H9 (cell line): ENCODE data around the gene MB. TPM values are rescaled to one million over a fixed set of nuclear protein-coding genes. Genes with fewer than 3 reads are reported as not detected.

Source experiments
- DNase-seq: peaks from one replicate; pipeline ENCODE4 v3.0.0-alpha.2; 2017
- H2AFZ ChIP-seq: one replicate; pipeline ENCODE4 v1.6.1; 2013; ENCODE audit warnings: mild to moderate bottlenecking, low read length, control low read depth, moderate library complexity
- H2AK5ac ChIP-seq: 2 replicates; pipeline ENCODE4 v1.6.1; 2013; ENCODE audit warnings: low read length, control low read depth, mixed read lengths; ENCODE audit not compliant: insufficient read length
- H2BK120ac ChIP-seq: one replicate; pipeline ENCODE4 v1.6.1; 2013; ENCODE audit warnings: low read depth, mild to moderate bottlenecking, low read length, control low read depth, inconsistent platforms; ENCODE audit not compliant: poor library complexity, severe bottlenecking
- H2BK12ac ChIP-seq: 2 replicates; pipeline ENCODE4 v1.6.1; 2013; ENCODE audit warnings: low read length, control low read depth, mixed read lengths, low read depth; ENCODE audit not compliant: insufficient read length
- H2BK15ac ChIP-seq: 2 replicates; pipeline ENCODE4 v1.6.1; 2013; ENCODE audit warnings: low read depth, low read length, control low read depth
- H2BK20ac ChIP-seq: one replicate; pipeline ENCODE4 v1.6.1; 2013; ENCODE audit warnings: low read depth, mild to moderate bottlenecking, low read length, control low read depth, inconsistent platforms; ENCODE audit not compliant: poor library complexity, severe bottlenecking
- H2BK5ac ChIP-seq: 2 replicates; pipeline ENCODE4 v1.6.1; 2013; ENCODE audit warnings: low read length, control low read depth, mixed read lengths; ENCODE audit not compliant: insufficient read length
- H3K14ac ChIP-seq: 2 replicates; pipeline ENCODE4 v1.6.1; 2013; ENCODE audit warnings: low read length, control low read depth; ENCODE audit not compliant: insufficient read depth
- H3K18ac ChIP-seq: 2 replicates; pipeline ENCODE4 v1.6.1; 2013; ENCODE audit warnings: low read depth, mild to moderate bottlenecking, mixed read lengths, low read length, control low read depth; ENCODE audit not compliant: insufficient read length
- H3K23ac ChIP-seq: 2 replicates; pipeline ENCODE4 v1.6.1; 2013; ENCODE audit warnings: low read length, control low read depth, mixed read lengths, low read depth; ENCODE audit not compliant: insufficient read length
- H3K23me2 ChIP-seq: 2 replicates; pipeline ENCODE4 v1.6.1; 2013; ENCODE audit warnings: low read depth, mild to moderate bottlenecking, mixed read lengths, low read length, control low read depth; ENCODE audit not compliant: insufficient read length, poor library complexity, severe bottlenecking
- H3K27ac ChIP-seq: 2 replicates; pipeline ENCODE4 v1.5.1; 2013; ENCODE audit warnings: low read length, control low read depth, mixed read lengths, low read depth; ENCODE audit not compliant: insufficient read length
- H3K27me3 ChIP-seq: 2 replicates; pipeline ENCODE4 v1.6.1; 2013; ENCODE audit warnings: low read length, control low read depth, inconsistent platforms; ENCODE audit not compliant: insufficient read depth
- H3K4ac ChIP-seq: 2 replicates; pipeline ENCODE4 v1.6.1; 2013; ENCODE audit warnings: low read depth, mild to moderate bottlenecking, control low read depth, inconsistent platforms, low read length, moderate library complexity
- H3K4me1 ChIP-seq: 2 replicates; pipeline ENCODE4 v1.6.1; 2013; ENCODE audit warnings: low read length, control low read depth, inconsistent platforms; ENCODE audit not compliant: insufficient read depth
- H3K4me2 ChIP-seq: 2 replicates; pipeline ENCODE4 v1.6.1; 2013; ENCODE audit warnings: low read length, control low read depth, mixed read lengths; ENCODE audit not compliant: insufficient read length, insufficient read depth
- H3K56ac ChIP-seq: 2 replicates; pipeline ENCODE4 v1.6.1; 2013; ENCODE audit warnings: low read depth, mild to moderate bottlenecking, mixed read lengths, low read length, control low read depth; ENCODE audit not compliant: insufficient read length
- H3K79me1 ChIP-seq: 2 replicates; pipeline ENCODE4 v1.6.1; 2013; ENCODE audit warnings: low read depth, mild to moderate bottlenecking, moderate library complexity, low read length, control low read depth, inconsistent platforms; ENCODE audit not compliant: insufficient read depth, poor library complexity, severe bottlenecking
- H3K79me2 ChIP-seq: 2 replicates; pipeline ENCODE4 v1.6.1; 2013; ENCODE audit warnings: low read length, control low read depth, inconsistent platforms; ENCODE audit not compliant: insufficient read depth
- H3K9ac ChIP-seq: 2 replicates; pipeline ENCODE4 v1.6.1; 2013; ENCODE audit warnings: low read length, control low read depth, mixed read lengths; ENCODE audit not compliant: insufficient read length; ENCODE audit errors: extremely low read depth
- H3K9me3 ChIP-seq: one replicate; pipeline ENCODE4 v1.6.1; 2013; ENCODE audit warnings: low read depth, low read length, inconsistent platforms; ENCODE audit not compliant: control insufficient read depth
- H3T11ph ChIP-seq: one replicate; pipeline ENCODE4 v1.6.1; 2013; ENCODE audit warnings: mild to moderate bottlenecking, low read length, control low read depth, inconsistent platforms
- H4K20me1 ChIP-seq: one replicate; pipeline ENCODE4 v1.6.1; 2013; ENCODE audit not compliant: control insufficient read depth, insufficient read length, insufficient read depth
- H4K5ac ChIP-seq: 2 replicates; pipeline ENCODE4 v1.6.1; 2013; ENCODE audit warnings: low read depth, mild to moderate bottlenecking, mixed read lengths, low read length, control low read depth; ENCODE audit not compliant: insufficient read length
- H4K8ac ChIP-seq: replicated peaks from 2 replicates; pipeline ENCODE4 v1.6.1; 2013; ENCODE audit warnings: low read length, control low read depth, mixed read lengths, low read depth; ENCODE audit not compliant: insufficient read length
- H4K91ac ChIP-seq: 2 replicates; pipeline ENCODE4 v1.6.1; 2013; ENCODE audit warnings: low read depth, mild to moderate bottlenecking, moderate library complexity, mixed read lengths, low read length, control low read depth; ENCODE audit not compliant: insufficient read length
- H3K27ac Mint-ChIP-seq, 3 experiments: 2 replicates in 2 of 3; 3 replicates in 1 of 3; pipeline ENCODE4 v1.8.0; 2020 to 2021; ENCODE audit warnings: mixed read lengths in 3 of 3, mild to moderate bottlenecking in 1 of 3, moderate library complexity in 1 of 3
- H3K27me3 Mint-ChIP-seq: 2 replicates; pipeline ENCODE4 v1.8.0; 2021; ENCODE audit warnings: low read depth, mild to moderate bottlenecking, moderate library complexity, mixed read lengths
- H3K36me3 Mint-ChIP-seq, 3 experiments: 2 replicates in 2 of 3; 3 replicates in 1 of 3; pipeline ENCODE4 v1.8.0; 2020 to 2021; ENCODE audit warnings: low read depth in 3 of 3, mixed read lengths in 3 of 3; ENCODE audit not compliant: insufficient read depth in 1 of 3
- H3K4me1 Mint-ChIP-seq, 2 experiments: 2 replicates each; pipeline ENCODE4 v1.8.0; 2020; ENCODE audit warnings: mixed read lengths in 2 of 2
- H3K4me3 Mint-ChIP-seq, 2 experiments: 2 replicates in 1 of 2; 3 replicates in 1 of 2; pipeline ENCODE4 v1.8.0; 2020 to 2021; ENCODE audit warnings: mild to moderate bottlenecking in 2 of 2, mixed read lengths in 2 of 2, moderate library complexity in 1 of 2
- H3K9me3 Mint-ChIP-seq, 2 experiments: 2 replicates in 1 of 2; 3 replicates in 1 of 2; pipeline ENCODE4 v1.8.0; 2020; ENCODE audit warnings: mild to moderate bottlenecking in 2 of 2, mixed read lengths in 2 of 2, moderate library complexity in 1 of 2
- CTCF ChIP-seq: fragments of 200-600 bp; sonication (generic); conservative IDR thresholded peaks from 3 replicates; pipeline ENCODE4 v1.8.0; 2021; ENCODE audit warnings: antibody characterized with exemption, mild to moderate bottlenecking
- total RNA-seq: library from RNA; stranded (reverse); gene quantifications from 2 replicates; pipeline ENCODE4 v1.2.1, GENCODE V29; 2021

The MB gene
- total RNA-seq, 1 experiment from 2014 or later: 0.55 TPM

DNA sequence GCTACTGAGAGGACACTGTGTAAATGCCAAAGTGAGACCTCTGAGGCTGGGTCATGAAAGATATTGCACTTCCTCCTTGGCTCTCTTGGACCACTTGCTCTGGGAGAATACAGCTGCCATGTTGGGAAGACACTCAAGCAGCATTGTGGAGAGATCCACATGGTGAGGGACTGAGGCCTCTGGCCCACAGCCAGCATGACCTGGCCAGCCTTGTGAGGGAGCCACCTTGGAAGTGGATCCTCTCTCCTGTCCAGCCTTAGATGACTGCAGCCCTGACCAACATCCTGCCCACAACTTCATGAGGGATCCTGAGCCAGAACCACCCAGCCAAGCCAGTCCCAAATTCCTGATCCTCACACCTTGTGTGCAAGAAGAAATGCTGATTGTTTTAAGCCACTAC lies 30.4 kb downstream of the MB start:
- no peak overlapping the region for H2AFZ ChIP-seq
- no peaks in the 10 kb centered on the region for H3K4me1 ChIP-seq
- no peaks in the 10 kb centered on the region for H3K79me1 ChIP-seq
- H3K23me2 ChIP-seq: no peaks in the 10 kb centered on the region
- 0 out of 7 replicates have a peak overlapping the region, but pooled peaks of 1 of the 3 experiments have one; percentile 21 for H3K27ac Mint-ChIP-seq
- no peak overlapping the region for H2BK5ac ChIP-seq
- H3K14ac ChIP-seq: no peak overlapping the region
- no peak for DNase-seq
- H3K79me2 ChIP-seq: no peaks in the 10 kb centered on the region
- H4K20me1 ChIP-seq: no peaks in the 10 kb centered on the region
- peaks cover 6 to 9% of the 10 kb centered on the region in 2 experiments for H3K4me1 Mint-ChIP-seq
- H3K9me3 Mint-ChIP-seq: no peaks in the 10 kb centered on the region
- H4K91ac ChIP-seq: no peak overlapping the region
- H3K27me3 Mint-ChIP-seq: peaks cover 8% of the 10 kb centered on the region
- H3K9ac ChIP-seq: no peak overlapping the region
- H3K18ac ChIP-seq: no peak overlapping the region
- no peak overlapping the region for H2BK15ac ChIP-seq
- H3K27me3 ChIP-seq: no peaks in the 10 kb centered on the region
- H2BK12ac ChIP-seq: no peak overlapping the region
- H4K8ac ChIP-seq: no peak overlapping the region
- no peak overlapping the region for H2BK120ac ChIP-seq
- H3K27ac ChIP-seq: no peak overlapping the region
- no peaks in the 10 kb centered on the region for H3K36me3 Mint-ChIP-seq
- no peak overlapping the region for H3K4me3 Mint-ChIP-seq
- H3K23ac ChIP-seq: no peak overlapping the region
- no peak overlapping the region for H3T11ph ChIP-seq
- H2BK20ac ChIP-seq: no peak overlapping the region
- no peak for TF ChIP-seq CTCF
- no peak overlapping the region for H4K5ac ChIP-seq
- no peak overlapping the region for H3K4ac ChIP-seq
- H3K9me3 ChIP-seq: no peaks in the 10 kb centered on the region
- no peak overlapping the region for H2AK5ac ChIP-seq
- no peak overlapping the region for H3K56ac ChIP-seq
- no peak overlapping the region for H3K4me2 ChIP-seq
